ENCODE measurements around the gene TMSB10. TPM values are rescaled to one million over a fixed set of nuclear protein-coding genes. Genes with fewer than 3 reads are reported as not detected.
A peak's percentile ranks its signal among the peaks of the same experiment; 100 is the strongest.

The TMSB10 gene
- total and polyA plus RNA-seq, 2 of the 13 experiments (the other 11 are each of a cell fraction or from before 2014, with no cell fraction given): 665 to 708 TPM

DNA sequence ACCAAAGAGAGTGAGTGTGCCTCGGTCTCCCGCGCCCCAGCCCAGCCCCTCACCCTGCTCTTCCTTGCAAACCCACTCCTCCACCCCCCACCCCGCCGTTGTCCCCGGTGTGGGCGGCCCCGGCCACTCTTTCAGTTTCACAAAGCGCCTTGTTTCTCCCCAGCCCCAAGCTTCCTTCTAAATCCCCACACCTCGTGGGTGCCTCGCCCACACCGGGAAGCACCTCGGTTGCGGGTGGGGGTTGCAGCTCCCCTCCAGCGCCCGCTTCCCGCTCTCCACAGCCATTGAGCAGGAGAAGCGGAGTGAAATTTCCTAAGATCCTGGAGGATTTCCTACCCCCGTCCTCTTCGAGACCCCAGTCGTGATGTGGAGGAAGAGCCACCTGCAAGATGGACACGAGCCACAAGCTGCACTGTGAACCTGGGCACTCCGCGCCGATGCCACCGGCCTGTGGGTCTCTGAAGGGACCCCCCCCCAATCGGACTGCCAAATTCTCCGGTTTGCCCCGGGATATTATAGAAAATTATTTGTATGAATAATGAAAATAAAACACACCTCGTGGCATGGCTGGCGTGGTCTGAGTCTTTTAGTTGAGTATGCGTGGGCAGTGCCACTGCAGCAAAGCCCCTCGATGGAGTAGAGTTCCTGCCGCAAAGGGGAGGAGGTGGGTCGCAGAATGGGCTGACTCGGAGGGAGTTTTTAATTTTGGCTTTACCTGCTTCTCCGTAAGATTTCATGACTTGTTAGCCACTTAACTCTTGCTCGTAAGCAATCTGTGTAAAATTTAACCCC is 848 bp downstream of the TMSB10 start (continued):
- TF ChIP-seq AHDC1 (CRISPR knock-in tag; IDR thresholded peaks at IDR 0.05; ENCODE audit: borderline replicate concordance) (no peak), MAF1 (CRISPR knock-in tag; IDR thresholded peaks at IDR 0.05; ENCODE audit: borderline replicate concordance) (no peak), ZBTB39 (CRISPR knock-in tag; IDR thresholded peaks at IDR 0.05) (no peak), CCAR2 (optimal IDR thresholded peaks at IDR 0.05; ENCODE audit: low read depth, low read length) (no peak), KDM4B (CRISPR knock-in tag; IDR thresholded peaks at IDR 0.05) (no peak), ZNF143 (CRISPR knock-in tag; IDR thresholded peaks at IDR 0.05) (no peak), ARID5B (CRISPR knock-in tag; IDR thresholded peaks at IDR 0.05) (no peak; the same call in 1 of the 2 replicates), ADNP (CRISPR knock-in tag; IDR thresholded peaks at IDR 0.05) (no peak), ZBTB44 (CRISPR knock-in tag; IDR thresholded peaks at IDR 0.05) (no peak), MED13 (CRISPR knock-in tag; IDR thresholded peaks at IDR 0.05) (no peak), TBX2 (CRISPR knock-in tag; IDR thresholded peaks at IDR 0.05; ENCODE audit: borderline replicate concordance) (peak; percentile 2; the same call in 1 of the 2 replicates)
- TF ChIP-seq, protein P1, sequence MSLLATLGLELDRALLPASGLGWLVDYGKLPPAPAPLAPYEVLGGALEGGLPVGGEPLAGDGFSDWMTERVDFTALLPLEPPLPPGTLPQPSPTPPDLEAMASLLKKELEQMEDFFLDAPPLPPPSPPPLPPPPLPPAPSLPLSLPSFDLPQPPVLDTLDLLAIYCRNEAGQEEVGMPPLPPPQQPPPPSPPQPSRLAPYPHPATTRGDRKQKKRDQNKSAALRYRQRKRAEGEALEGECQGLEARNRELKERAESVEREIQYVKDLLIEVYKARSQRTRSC (CRISPR knock-in tag; IDR thresholded peaks at IDR 0.05; ENCODE audit: low read depth): no peak

All from HepG2 (cell line).